GM10266 (cell line): ENCODE measurements around the gene TMEM238L.
"Not testable (repeated sequence)": the region's sequence is repeated elsewhere in the genome, so short reads cannot be mapped to it uniquely, and the experiment has no call there.

Experiments
- DNase-seq: peaks from one replicate; pipeline ENCODE4 v3.0.0; 2012; ENCODE audit errors: extremely low spot score
- CTCF ChIP-seq: IDR thresholded peaks from 2 replicates; pipeline ENCODE4 v1.5.1; 2012; ENCODE audit warnings: mild to moderate bottlenecking, low read depth; ENCODE audit not compliant: control insufficient read depth, insufficient read depth; ENCODE audit errors: missing control alignments

TMEM238L gene

GRCh38 chr17:10803830-10804475, at the start of gene TMEM238L:
TMEM238L (minus strand) TSS chr17:10804099; CDS start chr17:10803963, 136 bp downstream.
- no peak for TF ChIP-seq CTCF
- DNase-seq = no peak

GRCh38 chr17:10846636-10847035, 42.7 kb upstream of the TMEM238L start:
- not testable (repeated sequence) for DNase-seq

- TF ChIP-seq CTCF = no peak
- DNase-seq = no peak
Measured at GRCh38 chr17:10845388-10845751, 41.5 kb upstream of the TMEM238L start.

- DNase-seq = peak; percentile 75
Measured at GRCh38 chr17:10844621-10845387, 40.9 kb upstream of the TMEM238L start.

GRCh38 chr17:10843811-10844210, 39.9 kb upstream of the TMEM238L start:
- DNase-seq = no peak

More at GRCh38 chr17:10844621-10845387, 40.9 kb upstream of the TMEM238L start:
- peak; percentile 97 for TF ChIP-seq CTCF

GRCh38 chr17:10842658-10843057, 38.8 kb upstream of the TMEM238L start:
- TF ChIP-seq CTCF = no peak
- no peak for DNase-seq

More at GRCh38 chr17:10843811-10844210, 39.9 kb upstream of the TMEM238L start:
- TF ChIP-seq CTCF = no peak

GRCh38 chr17:10838682-10839081, 34.8 kb upstream of the TMEM238L start:
- TF ChIP-seq CTCF = no peak
- DNase-seq = no peak
